A673 (cell line): ENCODE results near the gene IGF1.

Experiments used
- EZH2 ChIP-seq: fragments of 200-600 bp; sonication (generic); IDR thresholded peaks from 2 replicates; pipeline ENCODE4 v1.6.1; 2017; ENCODE audit warnings: borderline replicate concordance, low read depth, mild to moderate bottlenecking, mixed read lengths, antibody characterized with exemption, low read length; ENCODE audit not compliant: poor library complexity, severe bottlenecking
- TF ChIP-seq, protein P1 (sequence below): fragments of 300-800, 200-600 bp; sonication (generic); conservative IDR thresholded peaks from 2 replicates; pipeline ENCODE4 v1.5.1; 2017; ENCODE audit warnings: low read depth, mild to moderate bottlenecking, antibody characterized with exemption, low read length, moderate library complexity, mixed read lengths

DNA sequence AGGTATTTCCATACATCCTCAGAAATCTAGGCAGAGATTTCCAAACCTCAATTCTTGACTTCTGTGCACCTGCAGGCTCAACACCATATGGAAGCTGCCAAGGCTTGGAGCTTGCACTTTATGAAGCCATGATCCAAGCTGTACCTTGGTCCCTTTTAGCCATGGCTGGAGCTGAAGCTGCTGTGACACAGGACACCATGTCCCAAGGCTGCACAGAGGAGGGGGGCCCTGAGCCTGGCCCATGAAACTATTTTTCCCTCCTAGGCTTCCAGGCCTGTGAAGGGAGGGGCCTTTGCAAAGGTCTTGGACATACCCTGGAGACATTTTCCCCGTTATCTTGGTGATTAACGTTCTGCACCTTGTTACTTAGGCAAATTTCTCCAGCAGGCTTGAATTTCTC lies 110.5 kb downstream of the IGF1 start:
- TF ChIP-seq, protein P1, sequence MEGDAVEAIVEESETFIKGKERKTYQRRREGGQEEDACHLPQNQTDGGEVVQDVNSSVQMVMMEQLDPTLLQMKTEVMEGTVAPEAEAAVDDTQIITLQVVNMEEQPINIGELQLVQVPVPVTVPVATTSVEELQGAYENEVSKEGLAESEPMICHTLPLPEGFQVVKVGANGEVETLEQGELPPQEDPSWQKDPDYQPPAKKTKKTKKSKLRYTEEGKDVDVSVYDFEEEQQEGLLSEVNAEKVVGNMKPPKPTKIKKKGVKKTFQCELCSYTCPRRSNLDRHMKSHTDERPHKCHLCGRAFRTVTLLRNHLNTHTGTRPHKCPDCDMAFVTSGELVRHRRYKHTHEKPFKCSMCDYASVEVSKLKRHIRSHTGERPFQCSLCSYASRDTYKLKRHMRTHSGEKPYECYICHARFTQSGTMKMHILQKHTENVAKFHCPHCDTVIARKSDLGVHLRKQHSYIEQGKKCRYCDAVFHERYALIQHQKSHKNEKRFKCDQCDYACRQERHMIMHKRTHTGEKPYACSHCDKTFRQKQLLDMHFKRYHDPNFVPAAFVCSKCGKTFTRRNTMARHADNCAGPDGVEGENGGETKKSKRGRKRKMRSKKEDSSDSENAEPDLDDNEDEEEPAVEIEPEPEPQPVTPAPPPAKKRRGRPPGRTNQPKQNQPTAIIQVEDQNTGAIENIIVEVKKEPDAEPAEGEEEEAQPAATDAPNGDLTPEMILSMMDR = no peak
- no peak for TF ChIP-seq EZH2
